Stimulated activated CD4-positive, alpha-beta T cell treated with anti-CD3 and anti-CD28 coated beads, Interleukin-2, amount 100 ng/mL, for 24 hours (primary cell): ENCODE data around the gene SRRM2.
"Not testable (repeated sequence)": the region's sequence is repeated elsewhere in the genome, so short reads cannot be mapped to it uniquely, and the experiment has no call there.

Experiments
- DNase-seq, 2 donors: peaks; one replicate each; pipeline ENCODE4 v3.0.0-alpha.2; 2020

The SRRM2 gene

DNA sequence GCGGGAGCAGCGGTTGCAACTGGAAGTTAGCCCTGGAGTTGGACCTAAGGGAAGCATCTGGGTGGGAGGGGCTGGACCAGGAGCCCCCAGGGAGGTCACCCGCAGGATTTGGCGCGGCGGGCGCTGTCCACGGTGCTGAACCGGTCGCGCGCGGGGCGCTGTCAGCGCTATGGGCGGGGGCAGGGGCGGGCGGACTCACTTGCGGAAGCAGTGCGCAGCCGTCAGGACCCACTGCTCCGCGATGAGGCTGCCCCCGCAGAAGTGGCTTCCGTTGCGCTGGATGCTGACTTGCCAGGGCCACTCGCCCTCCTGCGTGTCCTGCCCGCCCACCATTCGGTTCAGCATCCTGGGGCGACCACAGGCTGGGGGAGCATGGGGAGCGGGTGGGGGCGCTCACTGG, 36.9 kb upstream of the SRRM2 start:
- DNase-seq: peak; percentile 80 to 82

DNA sequence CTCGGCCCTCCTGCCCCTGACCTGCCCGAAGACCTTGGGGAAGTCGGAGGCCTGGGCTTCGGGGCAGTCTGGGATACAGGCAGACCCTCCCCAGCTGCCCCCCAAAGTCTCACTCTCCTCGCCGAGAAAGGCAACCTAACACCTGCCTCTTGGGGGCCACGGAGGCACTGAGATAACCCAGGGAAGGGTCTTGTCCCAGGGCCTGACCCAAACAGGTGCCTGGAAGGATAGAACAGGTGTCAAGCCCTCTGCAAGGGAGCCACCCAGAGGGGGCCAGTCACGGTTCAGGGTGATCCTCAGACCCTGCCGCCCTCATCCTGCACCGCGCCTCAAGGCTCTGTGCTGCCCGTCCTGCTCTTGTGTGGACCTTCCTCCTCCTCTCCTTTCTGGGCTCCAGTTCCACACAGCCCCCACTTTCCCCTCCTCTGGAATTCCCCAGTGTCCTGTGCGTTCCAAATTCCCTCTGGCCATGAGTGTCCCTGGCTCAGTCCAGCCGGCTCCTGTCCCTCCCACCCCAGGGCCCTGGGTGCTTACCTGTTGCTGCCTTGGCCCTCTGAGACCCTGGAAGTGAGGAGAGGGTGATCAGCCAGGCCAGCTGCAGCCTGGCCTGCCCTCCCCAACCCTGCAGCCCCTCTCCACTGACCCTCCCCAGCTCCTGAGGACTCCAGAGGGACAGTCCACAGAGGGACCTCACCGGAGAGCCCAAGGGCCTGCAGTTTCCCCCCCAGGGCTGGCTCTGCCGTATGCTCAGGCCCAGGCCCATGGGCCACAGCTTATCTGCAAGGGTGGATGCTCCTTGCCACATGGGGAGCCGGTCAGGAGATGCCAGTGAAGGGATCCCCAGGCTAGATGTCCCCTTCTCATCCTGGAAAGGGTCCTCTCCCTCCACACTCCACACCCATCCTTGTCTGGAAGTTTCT, 36.2 kb upstream of the SRRM2 start:
- no peak for DNase-seq

DNA sequence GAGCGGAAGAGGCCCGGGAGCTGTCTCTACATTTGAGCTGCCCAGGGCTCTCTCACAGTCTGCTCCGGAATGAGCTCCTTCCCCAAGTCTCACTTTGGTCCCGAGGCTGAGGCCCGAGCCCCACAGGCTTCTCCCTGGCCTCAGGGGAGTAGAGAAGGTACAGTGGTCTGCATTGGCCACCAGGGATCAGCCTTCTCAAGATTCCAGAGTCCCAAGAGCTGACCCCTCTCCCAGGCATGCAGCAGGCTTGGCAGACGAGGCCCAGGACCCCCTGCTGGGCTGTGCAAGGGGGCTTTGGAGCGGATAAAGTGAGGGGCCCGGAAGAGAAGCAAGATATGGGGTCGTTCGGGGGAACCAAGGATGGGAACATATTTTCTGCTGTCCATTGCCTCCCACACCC, 35.5 kb upstream of the SRRM2 start:
- DNase-seq: no peak

DNA sequence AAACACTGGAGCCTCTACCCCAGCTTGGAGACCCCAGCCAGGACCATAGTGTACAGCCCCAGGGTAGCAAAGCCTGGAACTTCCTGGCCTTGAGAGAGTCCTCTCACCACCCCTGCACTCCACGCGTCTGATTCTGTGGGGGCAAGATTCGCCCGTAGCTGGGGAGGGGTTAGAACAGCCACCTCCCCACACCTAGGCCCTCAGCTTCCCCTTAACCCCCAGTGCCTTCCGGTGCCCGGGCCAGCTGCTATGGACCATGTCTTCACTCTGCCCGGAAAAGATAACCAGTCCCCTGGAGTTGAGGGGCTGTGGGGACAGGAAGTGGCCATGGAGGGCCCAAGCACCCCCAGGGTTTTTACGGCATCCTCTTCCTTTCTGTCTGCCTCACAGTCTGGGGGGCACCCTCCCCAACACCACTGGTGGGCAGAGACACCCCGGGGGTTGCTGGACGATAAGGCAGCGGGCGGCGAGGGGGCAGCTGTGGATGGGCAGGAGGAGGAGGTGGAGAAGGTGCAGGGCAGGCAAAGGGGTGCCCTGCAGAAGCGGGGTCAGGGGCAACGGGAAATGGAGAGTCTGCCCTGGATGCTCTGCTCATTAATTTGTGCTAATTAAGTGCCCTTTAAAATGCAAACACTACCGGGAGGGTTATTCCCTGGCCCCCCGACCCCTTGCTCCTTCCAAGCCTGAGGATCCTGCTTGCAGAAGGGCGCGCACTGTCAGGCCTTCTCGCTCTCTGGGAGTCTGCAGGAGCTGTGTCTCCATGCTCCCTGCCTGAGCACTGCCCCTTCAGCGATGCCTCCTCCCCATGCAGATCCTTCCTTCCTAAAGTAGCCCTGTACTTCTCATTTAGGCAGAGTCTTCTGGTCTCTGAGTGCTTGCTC, 34.8 kb upstream of the SRRM2 start:
- DNase-seq: no peak

DNA sequence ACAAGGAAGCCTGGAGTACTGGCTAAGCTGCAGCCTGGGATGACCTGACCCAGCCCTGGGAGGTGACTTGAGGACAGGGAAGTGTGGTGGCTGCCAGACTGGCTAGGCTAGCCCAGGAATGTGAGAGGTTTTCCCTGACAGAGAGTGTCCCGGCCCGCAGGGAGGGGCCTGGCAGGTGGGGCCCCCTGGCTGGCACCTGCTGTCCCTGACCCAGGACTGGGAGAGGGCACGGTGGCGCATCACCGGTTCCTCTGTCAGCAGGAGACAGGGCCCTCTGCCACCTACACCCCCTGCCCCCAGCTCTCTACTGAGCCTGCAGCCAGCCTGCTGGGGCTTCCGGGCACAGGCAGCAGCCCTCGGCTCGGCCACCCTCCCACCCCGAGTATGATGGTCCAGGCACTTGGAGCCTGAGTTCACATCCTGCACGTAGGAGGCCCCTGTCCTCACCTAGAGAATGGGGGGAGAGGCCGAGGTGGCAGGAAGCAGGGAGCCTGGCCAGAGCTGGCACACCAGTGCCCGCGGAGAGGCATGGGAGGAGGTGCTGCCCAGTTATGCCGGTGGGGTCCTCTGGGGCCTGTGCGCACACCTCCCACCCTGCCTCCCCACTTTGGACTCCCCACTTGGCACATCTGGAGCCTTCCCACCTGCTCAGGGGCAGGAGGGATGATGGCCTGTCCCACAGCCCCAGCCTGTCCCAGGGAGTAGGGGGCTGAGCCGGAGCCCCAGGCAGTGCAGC, 32.9 kb upstream of the SRRM2 start:
- no peak for DNase-seq

DNA sequence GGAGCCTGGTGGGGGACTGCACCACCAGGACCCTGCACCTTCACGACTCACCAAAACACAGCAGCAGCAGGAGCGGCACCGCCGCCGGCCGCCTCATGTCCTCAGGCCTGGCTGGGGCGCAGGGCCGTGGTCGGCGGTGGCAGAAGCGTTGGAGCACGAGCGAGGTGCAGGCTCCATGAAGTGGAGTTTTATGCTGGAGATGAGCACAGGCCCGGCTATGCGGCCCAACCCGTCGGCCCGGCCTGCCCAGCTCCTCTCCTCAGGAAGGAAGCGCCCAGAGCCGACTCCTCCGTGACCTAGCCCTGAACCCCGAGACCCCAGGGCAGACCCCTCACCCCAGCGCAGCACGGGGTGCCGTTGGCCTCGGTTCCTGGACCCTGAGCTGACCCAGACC, 32.4 kb upstream of the SRRM2 start, which contains the start of gene PRSS27:
Gene PRSS27, minus strand, starts transcription at position 161 of the 394 bp plus-strand sequence. Its CDS starts 64 bp downstream, at position 97.
- DNase-seq: no peak

DNA sequence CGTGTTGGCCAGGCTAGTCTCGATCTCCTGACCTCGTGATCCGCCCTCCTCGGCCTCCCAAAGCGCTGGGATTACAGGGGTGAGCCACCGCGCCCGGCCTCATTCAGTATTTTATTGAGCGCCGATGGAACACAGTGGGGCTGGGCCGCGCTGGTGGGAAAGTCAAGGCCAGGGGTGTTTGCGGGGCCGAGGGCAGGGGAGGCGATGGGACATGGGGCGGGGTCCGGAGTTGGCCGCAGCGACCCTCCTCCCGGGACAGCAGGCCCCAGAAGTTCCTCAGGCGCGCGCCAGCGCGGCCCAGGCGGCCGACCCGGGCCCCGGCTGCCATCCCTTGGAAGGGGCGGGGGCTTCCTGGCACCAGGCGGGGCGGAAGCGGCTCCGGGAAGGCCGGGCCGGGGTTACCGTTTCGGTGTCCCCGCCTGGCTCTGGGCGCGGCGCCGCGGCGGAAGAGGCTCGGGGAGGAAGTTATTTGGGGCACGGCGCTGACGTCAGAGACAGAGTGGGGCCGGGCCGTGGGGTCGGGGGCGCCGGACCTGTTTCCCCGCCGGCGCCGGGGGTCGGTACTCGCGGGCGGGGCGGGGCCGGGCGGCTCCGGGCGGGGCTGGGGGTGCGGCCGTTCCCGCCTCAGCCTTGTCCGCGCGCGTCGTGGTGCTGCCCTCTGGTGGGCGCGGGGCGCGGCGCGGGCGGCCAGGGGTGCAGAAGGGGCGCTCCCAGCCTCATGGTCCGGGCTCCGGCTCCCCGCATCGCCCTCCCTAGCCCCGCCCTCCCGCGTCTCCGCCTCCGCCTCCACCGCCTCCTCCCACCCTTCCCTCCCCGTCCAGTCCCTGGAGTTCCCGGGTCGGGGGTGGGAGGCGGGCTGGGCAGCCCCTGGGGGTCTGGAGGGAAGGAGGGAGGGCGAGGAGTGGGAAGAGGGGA, 31.5 kb upstream of the SRRM2 start:
- DNase-seq: peak; percentile 88 to 91

DNA sequence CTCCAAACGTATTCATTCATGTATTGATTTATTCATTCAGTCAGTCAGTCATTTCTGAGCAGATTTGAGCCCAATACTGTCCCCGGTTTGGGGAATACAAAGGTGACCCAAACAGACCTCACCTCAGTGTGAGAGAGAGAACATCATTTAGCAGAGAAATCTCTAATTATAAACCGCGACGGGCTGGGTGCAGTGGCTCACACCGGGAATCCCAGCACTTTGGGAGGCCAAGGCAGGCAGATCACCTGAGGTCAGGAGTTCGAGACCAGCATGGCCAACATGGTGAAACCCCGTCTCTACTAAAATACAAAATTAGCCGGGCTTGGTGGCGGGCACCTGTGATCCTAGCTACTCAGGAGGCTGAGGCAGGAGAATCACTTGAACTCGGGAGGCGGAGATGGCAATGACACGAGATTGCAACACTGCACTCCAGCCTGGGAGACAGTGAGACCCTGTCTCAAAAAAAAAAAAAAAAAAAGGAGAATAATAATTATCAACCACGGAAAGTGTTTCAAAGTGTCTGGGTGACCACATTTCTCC, 30.7 kb upstream of the SRRM2 start:
- not testable (repeated sequence) for DNase-seq

DNA sequence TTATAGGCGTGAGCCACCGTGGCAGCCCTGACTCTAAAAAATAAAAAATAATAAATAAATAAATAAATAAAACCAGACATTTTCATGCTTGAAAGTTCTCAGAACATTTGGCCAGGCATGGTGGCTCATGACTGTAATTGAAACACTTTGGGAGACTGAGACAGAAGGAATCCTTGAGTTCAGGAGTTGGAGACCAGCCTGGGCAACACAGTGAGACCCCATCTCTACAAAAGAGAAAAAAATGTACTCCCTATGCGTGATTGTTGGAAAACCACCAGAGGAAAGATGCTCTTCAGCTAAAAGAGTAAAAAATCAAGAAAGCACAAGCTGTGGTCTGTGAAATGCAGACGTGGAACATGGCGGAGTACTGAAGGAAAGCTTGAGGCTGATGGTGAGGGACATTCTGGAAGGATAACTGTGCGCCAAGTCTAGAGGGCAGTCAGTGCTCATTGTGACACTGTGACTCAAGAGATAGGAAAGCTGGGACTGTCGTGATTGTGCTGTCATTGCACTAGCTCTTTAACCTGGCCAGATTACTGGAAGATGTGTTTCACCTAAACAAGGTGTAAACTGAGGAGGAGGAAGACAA, 28.3 kb upstream of the SRRM2 start:
- no peak for DNase-seq

DNA sequence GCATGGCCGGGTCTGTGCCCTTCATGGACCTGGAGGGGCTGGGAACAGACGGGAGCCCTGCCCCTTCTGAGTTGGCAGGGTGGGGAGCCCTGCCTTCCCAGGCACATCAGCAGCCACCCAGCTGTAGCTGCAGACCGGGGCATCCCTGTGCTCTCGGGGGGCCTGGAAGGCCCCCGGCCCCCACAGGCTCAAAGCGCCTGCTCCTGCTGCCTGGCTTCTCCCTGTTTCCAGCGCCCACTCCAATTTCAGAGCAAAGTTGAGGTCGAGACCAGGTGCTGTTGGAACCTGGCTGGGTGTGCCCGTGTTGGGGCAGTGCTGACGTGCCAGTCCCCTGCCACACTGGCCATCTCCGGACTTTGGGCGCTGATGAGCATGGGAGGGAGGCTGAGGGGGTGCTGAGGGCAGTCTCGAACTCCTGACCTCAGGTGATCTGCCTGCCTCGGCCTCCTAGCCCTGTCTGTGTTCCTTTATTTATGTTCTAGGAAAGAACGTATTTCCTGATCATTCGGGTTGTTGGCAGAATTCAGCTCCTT, 27.6 kb upstream of the SRRM2 start:
- DNase-seq: no peak

DNA sequence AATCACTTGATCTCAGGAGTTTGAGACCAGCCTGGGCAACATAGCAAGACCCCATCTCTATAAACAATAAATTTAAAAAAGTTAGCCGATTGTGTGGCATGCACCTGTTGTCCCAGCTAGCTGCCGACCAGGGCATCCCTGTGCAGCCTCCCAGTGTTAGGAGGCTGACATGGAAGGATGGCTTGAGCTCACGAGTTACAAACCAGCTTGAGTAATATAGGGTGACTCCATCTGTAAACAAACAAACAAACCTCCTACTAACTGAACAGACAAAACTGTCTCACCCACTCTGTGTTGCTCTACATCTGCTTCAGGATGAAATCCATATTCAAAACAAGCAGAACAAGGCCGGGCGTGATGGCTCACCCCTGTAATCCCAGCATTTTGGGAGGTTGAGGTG, 25.5 kb upstream of the SRRM2 start:
- DNase-seq: no peak

DNA sequence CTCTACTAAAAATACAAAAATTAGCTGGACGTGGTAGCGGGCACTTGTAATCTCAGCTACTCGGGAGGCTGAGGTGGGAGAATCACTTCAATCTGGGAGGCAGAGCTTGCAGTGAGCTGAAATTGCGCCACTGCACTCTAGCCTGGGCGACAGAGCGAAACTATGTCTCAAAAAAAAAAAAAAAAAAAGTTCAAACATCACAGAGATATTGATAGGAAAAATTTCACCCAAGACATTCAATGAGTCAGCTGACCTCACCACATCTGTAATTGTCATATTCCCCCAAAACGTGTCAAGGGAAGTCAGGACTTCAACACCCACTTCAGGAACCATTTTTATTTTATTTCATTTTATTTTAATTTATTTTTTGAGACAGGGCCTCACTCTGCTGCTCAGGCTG, 24.4 kb upstream of the SRRM2 start:
- no peak for DNase-seq

DNA sequence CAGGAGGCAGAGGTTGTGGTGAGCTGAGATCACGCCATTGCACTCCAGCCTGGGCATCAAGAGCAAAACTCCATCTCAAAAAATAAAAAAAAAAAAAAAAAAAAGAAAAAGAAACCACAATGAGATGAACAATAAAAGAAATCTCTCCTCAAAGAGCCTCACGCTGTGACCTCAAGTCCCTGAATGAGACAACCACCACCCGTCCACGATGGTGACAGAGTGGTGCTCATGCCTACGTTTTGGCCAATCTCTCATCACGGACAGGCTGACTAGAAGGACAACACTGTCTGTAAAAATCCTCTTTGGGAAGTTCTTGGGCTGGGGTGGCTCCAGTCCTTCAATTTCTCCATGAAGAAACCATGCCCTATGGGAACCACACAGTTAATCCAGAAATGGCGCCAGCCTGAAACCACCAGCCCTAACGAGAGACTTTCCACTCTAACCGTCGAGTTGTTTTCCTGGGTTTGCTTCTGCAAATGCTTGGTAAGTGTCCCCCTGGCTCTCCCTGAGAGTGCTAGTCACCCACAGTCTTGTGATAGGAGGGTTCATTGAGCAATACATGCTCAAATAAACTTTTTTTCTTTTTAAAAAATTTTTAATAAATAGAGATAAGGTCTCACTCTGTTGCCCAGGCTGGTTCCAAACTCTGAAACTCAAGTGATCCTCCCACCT, 17.5 kb upstream of the SRRM2 start:
- DNase-seq: no peak

DNA sequence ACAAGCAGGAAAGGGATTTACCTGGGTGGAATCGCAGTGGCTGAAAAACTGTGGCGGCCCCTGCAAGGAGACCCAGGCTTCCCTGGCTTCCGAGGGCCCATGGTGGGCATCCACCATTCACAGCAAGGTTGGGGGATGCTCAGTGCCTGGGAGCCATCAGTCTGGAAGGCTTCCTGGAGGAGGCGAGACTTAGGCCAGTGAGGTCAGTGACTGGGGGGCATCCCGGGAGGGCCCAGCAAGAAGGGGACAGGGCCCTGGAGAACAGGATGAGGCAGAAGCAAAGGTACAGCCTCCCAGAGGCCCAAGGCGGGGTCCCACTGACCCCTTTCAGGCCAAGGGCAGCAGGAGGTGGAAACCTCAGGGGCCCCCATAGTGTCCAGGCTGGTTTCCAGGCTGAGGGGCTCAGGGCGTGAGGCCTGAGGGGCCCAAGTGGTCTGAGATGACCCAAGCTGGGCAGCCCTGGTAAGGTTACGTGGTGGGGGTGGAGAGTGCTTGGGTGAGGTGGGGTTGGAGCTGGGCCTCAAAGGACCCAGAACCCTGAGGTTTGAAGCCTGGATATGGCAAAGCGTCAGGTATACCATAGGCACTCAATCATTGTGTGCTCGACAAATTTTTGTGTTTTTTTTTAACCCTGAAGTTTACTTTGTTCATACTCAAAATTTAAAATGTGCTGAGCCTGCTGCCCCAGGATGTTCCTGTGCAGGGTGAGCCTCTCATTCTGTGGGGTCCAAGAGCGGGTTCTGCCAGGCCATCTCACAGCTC, 15.8 kb upstream of the SRRM2 start:
- no peak for DNase-seq

DNA sequence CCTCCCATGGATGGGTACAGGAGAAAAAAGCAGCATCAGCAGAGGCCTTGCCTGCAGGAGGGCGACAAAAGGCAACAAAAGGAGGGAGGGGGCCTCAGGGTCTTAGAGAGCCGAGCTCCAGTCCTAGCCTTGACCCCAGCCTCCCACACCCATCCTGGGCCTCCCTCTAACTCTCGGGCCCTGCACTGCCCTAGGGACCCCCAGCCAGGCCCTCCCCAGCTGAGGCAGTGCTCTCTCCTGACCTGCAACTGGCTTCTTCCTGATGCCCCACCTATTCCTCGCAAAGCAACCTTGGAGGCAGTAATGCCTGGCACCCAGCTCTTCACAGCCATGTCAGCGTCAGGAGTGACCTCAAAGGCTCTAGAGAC, 15.2 kb upstream of the SRRM2 start:
- DNase-seq: no peak

DNA sequence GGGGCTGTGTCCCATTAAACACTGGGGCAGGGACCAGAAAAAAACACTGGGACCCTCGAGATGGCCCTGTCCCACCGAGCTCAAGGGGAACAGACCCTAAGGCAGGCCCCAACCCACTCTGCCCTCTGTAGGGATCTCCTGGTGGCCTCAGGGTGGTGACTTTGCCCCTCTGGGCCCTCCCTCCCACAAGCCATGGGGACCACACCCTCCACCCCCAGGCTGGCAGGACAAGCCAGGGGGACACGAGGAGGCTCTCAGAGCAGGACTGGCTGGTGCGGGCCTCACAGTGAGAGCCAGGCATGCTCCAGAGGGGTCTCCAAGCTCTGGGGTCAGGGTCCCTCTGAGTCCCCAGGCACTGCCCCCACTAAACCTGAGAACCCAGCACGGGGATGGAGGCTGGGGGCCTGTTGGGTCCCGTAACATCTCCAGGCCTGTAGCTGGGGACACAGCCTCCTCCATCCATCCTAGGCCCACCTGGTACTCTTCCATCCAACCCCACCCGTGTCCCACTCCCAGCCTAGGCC, 14.5 kb upstream of the SRRM2 start:
- DNase-seq: no peak

DNA sequence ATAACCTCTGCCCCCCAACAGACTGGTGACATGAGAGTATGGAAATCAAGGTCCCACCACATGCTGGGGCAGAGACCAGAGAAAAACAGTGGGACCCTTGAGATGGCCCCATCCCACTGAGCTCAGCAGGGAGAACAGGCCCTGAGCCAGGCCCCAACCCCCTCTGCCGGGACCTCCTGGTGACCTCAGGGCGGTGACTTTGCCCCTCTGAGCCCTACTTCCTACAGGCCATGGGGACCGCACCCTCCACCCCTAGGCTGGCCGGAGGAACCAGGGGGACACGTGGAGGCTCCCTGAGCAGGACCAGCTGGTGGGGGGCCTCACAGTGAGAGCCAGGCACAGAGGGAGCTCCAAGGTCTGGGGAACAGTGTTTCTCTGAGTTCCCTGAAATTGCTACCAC, 13.8 kb upstream of the SRRM2 start:
- no peak for DNase-seq

DNA sequence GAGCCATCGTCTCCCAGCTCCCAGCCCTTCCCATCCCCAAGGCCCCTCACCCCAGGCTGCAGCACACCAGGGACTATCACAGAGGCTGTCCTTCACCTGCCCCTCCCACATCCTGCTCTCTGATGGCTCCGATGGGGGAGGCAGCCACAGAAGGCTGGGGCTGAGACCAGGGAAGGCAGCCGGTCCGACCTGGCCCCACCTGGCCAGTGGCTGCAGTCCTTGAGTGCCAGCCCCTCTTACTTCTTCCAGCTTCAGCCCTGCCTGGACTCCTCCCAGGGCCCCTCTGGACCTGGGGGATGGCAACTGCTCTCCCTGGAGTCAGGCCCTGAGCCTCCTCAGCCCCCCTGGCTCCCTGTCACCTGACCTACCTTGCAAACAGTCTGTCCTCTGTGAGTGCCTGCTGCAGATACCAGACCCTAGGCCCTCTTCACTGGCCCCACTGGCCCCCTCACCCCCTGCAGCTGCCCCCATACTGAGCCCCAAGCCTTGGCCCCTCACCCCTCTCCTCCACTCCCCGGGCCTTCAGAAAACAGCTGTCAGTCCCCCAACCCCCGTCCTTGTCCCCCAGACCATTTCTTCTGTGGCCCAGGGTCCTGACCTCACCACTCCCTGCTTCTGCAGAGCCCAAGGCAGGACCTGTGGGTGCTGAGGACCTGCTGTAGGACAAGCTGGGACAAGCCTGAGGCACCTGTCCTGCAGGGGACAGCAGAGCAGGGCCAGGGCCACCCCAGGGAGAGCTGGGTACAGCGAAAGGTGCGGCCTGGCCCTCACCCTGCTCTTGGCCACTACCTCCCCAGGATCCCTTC, 12.6 kb upstream of the SRRM2 start:
- DNase-seq: no peak

DNA sequence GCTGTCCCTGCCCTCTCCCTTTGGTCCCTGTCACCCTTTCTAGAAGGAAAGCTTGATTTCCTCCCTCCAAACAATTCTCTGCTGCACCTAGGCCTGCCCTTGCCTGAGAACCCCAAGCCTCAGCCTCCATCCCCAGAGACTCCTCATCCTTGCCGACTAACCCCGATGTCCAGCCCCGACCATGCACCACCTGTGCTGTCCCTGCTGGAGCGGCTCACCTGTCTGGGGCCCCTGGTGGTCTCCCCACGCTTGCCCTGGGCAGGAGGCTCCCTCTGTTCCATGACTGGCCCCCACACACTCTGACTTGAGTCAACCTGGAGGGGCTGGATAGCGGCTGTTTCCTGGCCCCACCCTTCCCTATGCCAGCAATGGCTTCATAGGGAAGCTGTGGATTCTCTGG, 12.0 kb upstream of the SRRM2 start:
- DNase-seq: no peak
